GM19023 (cell line): ENCODE measurements around the gene MB.
"Not testable (repeated sequence)": the region's sequence is repeated elsewhere in the genome, so short reads cannot be mapped to it uniquely, and the experiment has no call there.

Source experiments
- ATAC-seq: cut with Tn5 transposase; IDR thresholded peaks from one replicate; pipeline ENCODE4 v1.9.1; 2021; ENCODE audit warnings: mild to moderate bottlenecking, moderate library complexity; ENCODE audit not compliant: unreplicated experiment

Gene MB

DNA sequence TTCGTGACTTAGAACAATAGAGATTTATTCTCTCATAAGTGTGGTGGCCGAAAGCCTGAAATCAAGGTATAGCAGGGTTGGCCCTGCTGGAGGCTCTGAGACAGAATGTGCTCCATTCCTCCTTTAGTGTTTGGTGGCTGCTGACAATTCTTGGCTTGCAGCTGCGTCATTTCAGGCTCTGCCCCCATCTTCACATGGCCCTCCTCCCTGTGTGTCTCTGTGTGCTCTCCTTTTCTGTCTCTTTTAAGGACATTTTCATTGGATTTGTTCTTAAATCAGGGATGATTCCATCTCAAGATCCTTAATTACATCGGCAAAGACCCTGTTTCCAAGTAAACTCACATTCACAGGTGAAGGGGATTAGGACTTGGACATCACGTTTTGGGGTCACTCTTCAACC lies 20.9 kb upstream of the MB start:
- ATAC-seq, result no peak

DNA sequence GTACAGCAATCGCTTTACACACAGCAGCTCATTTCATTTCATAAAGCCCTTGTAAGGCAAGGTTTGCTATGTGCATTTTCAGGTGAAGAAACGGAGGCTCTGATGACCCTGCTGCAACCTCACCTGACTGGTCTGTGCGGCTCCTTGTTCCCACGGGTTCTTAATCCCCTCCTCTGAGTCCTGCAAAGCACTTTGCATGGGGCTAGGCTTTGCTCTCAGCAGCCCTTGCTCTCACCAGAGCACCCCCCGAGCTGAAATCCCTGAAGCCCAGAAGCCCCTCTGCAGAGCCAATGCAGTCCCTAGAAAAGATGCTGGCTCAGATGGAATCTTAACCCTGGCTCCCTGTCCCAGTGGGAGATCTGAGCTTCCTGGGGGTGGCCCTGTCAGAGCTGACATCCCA lies 20.1 kb upstream of the MB start:
- ATAC-seq, result no peak

DNA sequence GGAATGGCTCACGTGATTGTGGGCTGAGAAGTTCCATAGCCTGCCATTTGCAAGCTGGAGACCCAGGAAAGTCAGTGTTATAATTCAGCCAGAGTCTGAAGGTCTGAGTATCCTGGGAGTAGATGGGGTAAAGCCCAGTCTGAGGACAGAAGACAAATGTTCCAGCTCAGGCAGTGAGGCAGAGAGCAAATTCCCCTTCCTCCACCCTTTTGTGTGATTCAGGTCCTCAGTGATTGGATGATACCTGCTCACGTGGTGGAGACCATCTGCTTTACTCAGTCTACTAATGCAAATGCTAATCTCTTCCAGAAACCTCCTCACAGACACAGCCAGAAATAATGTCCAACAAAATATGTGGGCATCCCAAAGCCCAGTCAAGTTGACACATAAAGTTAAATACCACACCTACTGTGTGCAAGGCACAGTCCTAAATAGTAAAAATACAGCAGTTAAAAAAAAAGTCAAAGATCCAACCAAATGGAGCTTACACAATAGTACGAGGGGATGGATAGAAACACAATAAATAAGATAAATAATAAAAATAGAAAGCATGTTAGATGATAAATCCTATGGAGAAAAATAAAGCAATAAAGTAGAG lies 17.9 kb upstream of the MB start:
- no peak for ATAC-seq

DNA sequence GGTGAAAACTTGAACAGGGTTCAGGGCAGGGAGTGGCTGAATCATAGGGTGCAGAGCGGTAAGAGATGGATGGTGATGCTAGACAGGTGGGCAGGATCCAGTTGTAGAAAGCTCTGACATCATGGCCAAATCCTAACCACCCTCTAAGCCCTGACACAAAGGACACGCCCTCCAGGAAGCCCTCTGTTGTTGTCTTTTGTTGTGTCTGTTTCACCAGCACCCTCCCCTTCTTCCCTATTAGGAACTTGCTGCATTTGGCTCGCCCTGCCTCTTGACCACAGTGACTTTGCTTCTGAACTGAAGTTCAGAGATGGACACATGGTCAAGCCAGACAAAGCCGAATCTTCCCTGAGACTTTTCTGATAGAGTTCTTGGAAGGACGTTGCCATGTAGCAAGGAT lies 16.9 kb upstream of the MB start:
- no peak for ATAC-seq

DNA sequence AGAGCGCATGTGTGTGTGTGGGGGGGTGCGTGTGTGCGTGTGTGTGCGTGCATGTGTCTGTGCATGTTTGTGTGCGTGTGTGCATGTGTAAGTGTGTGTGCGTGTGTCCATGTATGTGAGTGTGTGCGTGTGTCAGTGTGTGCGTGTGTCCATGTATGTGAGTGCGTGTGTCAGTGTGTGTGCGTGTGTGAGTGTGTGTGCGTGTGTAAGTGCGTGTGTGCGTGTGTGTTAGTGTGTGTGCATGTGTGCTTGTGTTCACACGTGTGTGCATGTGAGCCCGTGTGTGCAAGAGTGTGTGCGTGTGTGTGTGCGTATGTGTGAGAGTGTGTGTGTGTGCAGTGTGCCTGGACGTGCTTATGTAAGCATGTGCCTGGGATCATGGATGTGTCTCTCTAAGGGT lies 16.4 kb upstream of the MB start:
- no peak for ATAC-seq

DNA sequence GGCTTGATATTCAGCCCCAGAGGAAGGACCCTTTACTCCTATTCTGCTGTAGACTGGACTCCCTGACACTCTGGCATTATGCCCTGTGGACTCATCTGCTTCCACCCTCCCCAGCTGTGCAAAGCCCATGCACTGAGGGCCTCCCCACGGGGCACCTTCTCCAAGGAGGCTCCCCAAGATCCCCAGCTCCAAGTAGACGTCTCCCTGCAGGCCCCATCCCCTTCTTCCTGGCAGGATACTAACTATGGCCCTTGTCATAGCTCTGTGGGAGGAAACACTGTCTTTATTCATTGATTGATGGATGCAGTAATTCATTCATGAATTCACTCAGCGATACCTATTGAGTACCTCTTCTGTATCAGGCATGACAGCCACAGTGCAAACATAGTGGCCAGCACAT lies 15.8 kb upstream of the MB start:
- no peak for ATAC-seq

DNA sequence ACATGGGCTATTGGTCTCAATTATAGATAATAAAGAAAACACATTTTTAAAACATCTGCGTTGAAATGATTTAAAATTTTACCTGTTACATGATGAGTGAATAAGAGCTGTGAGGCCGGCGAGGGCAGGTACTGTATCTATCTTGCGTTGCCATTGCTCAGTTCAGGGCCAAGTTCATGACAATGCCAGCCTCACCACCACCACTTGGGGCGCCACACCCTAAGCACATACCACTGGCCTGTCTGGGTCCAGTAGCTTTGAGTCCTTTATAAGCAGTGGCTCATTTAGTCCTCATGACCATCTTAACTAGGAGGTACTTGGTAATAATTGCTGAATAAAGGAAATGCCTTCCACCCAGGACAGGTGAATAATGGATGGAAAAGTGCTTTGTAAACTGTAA lies 14.5 kb upstream of the MB start:
- ATAC-seq, result no peak

DNA sequence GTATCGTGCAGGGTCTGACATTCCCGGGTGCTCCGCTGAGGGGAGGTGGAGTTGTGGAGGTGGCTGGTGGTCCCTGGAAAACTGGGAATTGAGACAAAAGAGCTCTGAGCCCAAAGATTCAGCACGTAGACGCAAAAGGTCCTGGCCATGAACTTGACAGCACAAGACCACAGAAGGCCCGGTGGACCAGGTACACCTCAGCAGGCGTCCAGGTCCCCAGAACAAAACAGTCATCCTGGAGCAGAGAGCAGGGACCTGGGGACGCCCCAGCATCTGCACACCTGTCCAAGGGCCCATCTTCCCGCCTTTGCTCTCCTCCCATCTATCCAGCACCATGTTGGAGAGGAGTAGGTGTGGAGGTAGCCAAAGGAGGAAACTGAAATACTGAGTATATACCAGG lies 13.8 kb upstream of the MB start:
- no peak for ATAC-seq

DNA sequence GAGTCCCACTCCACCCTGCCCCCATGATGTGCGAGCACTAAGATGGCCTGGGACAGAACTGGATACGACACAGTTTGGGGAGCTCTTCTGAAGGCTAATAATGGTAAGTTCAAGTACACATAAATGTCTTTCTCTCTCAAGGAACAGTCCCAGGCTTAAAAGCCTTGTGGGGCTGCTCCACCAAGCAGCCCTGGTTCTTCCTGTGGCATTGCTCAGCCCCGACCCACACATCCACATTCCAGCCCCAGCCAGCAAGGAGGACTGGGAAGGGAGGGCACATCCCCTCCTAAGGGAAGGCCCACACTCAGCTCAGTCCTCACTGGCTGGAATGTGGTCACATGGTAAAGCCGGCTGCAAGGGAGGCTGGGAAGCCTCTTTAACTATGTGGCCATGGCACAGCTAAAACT lies 13.3 kb upstream of the MB start:
- no peak for ATAC-seq

DNA sequence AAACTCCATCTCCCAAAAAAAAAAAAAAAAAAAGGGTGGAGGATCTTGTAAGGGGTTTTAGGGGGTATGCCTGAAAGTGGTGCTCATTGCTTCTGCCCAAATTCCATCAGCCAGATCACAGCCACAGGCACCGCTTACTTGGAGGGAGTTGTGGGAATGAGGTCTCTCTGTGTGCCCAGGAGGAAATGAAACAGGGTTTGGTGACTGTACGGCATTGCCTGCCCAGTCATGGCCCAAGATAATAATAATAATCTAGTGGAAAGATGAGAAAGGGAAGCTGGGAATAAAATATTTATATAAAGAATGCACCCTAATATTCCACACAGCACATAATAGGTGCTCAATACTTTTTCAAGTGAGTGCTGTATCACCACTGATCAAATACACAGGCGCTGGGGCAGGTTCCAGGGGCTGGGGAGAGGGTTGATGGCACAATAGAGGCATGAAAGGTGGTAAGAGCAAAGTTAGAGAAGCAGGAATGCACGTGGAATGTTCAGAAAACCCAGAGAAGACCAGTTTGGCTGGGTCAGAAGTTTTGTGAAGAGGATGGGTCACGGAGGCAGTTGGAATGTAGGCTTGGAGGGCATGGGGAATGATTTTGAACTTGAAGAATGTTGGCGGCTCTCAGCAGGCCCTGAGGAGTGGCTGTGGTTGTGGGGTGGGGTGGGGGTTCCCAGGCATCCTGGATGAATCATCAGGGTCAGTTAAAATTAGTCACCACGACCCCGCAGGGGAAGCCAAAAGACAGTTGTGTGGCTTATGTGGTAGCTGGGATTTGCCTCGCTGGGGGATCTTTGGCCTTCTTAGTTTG lies 12.5 kb upstream of the MB start:
- no peak for ATAC-seq

DNA sequence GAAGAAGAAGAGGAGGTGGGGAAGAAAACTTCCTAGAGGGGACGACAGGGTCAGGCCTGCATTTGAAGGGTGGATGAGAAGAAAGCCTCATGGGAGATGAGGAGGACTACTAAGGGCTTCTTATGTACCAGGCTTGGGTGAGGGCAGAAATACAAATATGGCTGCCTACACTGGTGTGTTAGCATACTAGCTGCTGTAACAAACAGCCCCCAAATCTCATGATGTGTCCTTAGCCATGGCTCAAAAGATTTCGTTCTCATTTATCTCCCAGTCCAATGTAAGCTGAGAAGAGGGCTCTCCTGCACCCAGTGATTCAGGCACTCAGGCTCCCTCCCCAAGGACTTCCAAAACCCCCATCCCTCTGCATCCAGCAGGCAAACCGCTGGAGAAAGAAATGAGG lies 11.6 kb upstream of the MB start:
- no peak for ATAC-seq

DNA sequence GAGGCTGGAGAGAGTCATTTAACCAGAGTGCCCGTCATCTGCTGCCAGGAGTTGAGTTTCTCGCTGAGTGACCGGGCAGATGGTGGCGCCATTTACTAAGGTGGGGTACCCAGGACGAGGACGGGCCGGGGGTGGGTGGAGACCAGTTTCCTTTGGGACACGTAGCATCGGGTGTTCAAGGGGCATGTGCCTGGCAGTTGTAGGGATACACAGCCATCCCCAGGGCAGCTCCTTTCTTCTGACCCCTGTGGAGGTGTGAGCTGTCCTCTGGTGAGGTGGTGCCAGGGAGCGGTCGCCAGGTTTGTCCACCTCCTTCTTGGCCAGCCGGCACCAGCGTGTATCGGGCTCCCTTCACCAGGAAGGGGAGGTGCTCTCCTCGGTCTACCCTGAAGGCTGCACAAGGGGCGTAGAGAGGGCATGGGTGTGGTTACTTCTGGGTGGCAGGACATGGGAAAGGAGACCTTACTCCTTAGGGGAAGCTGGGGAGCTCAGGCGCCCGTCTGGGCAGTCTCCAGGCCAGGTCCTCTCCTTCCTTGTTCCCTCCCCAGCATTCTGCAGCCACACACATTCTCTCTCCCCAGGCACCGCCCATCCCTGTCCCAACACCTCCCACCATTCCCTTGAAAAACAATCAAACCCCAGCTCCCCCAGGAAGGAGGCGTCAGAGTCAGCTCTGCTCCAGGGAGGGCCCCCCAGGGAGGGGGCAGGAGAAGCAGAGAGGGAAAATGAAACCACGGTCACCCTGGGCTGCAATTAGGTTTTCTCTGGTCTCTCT lies 10.3 kb upstream of the MB start:
- no peak for ATAC-seq

DNA sequence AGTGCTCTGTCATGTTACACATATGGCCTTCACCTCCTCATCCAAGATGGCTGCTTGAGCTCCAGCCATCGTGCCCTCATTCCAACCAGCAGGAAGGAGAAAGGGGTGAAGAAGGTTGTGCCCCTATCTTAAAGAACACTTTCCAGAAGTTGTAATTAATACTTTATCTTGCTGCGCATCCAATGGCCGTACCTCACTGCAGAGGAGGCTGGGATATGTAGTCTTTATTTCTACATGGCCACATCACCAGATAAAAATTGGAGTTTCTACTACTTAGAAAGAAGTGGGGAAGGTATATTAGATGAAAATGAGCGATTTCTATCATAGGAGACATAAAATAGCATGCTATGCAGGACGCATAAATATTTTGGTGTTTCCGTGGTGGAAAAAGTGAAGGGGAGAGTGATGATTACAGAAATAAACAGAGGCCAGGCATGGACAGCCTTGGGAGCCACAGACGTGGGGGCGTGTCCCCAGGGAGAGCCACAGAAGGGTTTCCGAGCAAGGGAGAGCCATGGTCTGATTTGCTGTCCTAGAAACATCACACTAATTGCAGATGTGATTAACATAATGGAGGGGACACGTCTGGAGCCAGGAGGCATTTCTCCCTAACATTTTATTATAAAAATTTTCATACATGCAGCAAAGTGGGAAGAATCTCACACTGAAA lies 8.8 kb upstream of the MB start:
- no peak for ATAC-seq

DNA sequence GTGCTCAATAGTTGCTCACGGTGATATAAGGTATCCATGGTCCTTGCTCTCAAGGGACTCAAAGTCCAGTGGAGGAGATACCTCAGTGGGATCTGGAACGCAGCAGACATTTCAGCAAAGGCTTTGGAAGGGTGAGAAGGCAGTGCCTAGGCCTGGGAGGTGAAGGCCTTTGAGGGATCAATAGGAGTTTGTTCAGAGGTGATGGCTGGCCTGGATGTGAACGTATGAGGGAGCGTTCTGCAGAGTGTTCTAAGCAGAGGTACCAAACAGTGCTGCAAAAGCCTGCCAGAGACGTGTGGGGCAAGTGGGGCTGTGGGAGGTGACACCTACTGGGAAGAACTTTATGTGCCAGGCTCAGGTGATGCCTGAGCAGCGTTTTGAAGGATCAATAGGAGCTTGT lies 7.4 kb upstream of the MB start:
- no peak for ATAC-seq

DNA sequence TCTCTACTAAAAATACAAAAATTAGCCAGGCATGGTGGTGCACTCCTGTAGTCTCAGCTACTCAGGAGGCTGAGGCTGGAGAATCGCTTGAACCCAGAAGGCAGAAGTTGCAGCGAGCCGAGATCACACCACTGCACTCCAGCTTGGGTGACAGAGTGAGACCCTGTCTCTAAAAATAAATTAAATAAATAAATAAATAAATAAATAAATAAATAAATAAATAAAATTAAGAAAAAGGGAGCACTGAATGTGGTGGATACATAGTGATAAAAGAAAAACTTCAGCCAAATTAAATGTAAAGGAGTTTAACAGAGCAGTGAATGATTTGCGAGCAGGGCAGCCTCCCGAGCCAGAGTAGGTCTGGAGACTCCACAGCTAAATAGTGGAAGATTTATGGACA lies 6.8 kb upstream of the MB start:
- not testable (repeated sequence) for ATAC-seq

DNA sequence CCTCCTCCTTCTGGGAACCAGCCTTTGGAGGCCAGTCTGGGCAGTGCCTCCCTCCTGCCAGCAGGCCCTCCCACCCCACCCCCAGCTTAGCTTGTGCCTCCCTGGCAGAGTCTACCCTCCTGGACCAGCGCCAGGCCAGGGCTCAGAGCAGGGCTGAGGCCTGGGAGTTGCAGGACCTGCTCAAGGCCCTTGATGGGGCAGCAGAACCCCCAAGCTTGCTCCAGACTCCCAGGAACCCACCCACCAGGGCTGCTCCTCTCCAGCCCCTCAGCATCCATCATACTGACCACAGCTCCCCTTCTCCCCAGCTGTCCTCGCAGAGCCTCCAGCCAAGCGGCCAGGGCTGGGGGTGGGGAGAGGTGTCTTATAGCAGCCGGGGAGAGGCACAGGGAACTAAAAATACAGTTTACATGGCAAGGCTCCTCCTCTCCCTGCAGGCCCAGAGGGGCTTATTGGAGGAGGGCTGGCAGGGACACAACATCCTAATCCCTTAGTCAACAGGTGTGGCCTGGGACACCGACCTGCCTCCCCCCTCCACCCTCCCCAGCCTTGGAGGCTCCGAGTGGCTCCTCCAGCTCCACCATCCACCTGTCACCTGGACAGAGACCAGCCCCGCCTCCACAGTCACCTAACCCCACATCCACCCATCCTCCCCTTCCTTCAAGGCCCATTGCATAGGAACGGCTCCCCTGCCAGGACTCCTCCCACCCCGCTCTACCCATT lies 5.2 kb upstream of the MB start:
- ATAC-seq, result no peak

DNA sequence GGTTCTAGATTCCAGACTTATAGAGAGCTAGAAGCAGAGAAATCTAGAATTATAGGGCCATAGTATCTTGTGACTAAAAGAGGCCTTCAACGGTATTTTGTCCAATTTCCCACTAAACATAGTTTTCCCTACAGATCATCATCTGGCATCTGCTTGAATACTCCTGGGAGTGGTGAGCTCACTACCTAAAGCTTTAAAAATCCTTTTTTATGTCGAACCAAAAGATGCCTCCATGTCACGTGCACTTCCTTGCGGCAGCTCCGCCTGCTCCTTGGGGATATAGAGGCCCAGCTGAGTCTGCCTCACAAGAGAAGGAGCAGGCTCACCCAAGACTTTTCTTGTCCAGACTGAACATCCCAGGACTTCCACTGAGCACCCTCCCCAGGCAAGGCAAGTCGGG lies 4.3 kb upstream of the MB start:
- no peak for ATAC-seq

DNA sequence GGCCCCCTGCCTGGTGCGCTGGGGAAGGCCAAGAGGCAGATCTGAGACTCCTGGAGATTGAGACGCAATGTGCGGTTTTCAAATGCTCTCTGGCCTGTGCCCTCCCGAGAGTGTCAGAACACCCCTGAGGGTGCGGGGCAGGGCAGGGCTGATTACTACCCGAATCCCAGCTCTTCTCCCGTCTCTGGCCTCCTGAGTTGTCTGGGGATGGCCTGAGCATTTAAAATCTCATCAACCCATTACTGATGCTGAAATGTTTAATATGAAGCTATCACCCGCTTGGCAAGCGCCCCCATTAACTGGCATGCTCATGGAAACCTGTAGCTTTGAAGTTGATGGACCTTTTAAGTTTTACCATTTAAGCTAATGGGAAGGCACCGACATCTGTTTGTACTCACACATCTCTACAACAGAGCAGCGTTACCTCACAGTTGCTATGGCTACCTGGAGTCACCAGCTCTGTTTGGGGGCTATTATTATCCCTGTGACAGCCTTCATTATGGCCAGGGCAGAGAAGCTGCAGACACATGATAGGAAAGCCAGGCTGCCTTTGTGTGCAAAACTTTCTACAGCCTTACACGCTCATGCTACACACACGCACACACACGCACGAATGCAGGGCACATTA lies 3.6 kb upstream of the MB start:
- ATAC-seq, result no peak

DNA sequence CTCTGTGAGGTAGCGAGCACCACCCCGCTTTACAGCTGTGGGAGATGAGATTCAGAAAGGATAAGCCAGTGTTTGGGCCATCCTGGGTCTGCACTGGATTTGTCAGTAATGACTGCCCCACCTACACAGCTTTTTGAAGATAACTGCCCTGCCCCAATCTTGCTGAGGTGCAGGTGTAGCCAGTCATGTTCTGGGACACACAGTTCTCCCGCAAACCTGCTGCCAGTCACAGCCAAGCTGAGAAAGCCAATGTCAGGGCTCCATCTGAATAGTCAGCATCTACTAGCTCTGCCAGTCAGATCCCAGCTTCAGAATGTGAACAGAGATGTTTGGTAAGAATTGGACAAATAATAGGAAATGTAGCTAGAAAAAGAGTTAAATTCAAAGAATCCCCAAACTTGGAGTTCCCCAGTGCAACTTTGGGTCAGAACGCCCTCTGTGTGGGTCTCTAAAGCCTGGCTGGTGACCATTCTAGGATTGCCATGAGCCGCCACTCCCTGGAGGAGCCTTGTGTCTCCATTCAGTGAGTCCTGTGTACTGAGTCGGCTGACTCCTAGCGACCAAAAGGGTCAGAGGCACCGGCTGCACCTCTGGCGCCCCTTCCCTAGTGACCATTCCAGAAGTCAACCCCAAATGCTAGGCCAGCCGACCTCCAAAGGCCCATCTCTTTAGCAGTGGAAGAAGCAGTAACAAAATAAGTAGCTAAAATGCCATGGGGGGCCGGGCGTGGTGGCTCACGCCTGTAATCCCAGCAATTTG lies 2.4 kb upstream of the MB start:
- no peak for ATAC-seq
